ENCODE data around the gene EIF2B4. TPM values are rescaled to one million over a fixed set of nuclear protein-coding genes. Genes with fewer than 3 reads are reported as not detected.

The EIF2B4 gene
- total RNA-seq, 1 donor from 2014 or later, result 43.3 TPM

- no peak for FAIRE-seq
These were observed 38.6 kb upstream of the EIF2B4 start for GRCh38 chr2:27408601-27409320.

GRCh38 chr2:27407798-27408491 lies 37.8 kb upstream of the EIF2B4 start:
- Histone ChIP-seq H2AFZ (ENCODE audit: low read depth, low read length) (no peak overlapping the region), H3K27ac (ENCODE audit: low read depth, low read length) (peak overlapping the region; percentile 80), H3K9ac (ENCODE audit: low read length) (peak overlapping the region; percentile 96), H3K4me1 (ENCODE audit: insufficient read depth, low read length) (peaks cover 13% of the 10 kb centered on the region), H4K20me1 (ENCODE audit: insufficient read depth, low read length) (peaks cover 37% of the 10 kb centered on the region), H3K9me3 (ENCODE audit: insufficient read depth, low read depth, low read length) (no peaks in the 10 kb centered on the region), H3K27me3 (ENCODE audit: insufficient read depth, low read length) (no peaks in the 10 kb centered on the region), H3K79me2 (ENCODE audit: insufficient read depth, low read length) (peaks cover 65% of the 10 kb centered on the region), H3K4me3 (ENCODE audit: insufficient read depth, low read depth, low read length) (peak overlapping the region; percentile 95), H3K4me2 (ENCODE audit: low read length) (peak overlapping the region; percentile 97), H3K36me3 (ENCODE audit: insufficient read depth, low read length) (no peaks in the 10 kb centered on the region)
- FAIRE-seq (no peak), DNase-seq (ENCODE audit: low read depth) (peak; percentile 36)
- Mint-ChIP-seq H3K9me3 (ENCODE audit: unreplicated experiment) (peaks cover 2% of the 10 kb centered on the region), H3K4me3 (ENCODE audit: unreplicated experiment) (peak overlapping the region; percentile 93), H3K27me3 (ENCODE audit: low read depth, unreplicated experiment) (no peaks in the 10 kb centered on the region), H3K4me1 (ENCODE audit: low read depth, unreplicated experiment) (peaks cover 12% of the 10 kb centered on the region), H3K27ac (ENCODE audit: unreplicated experiment) (peak overlapping the region; percentile 82), H3K36me3 (ENCODE audit: low read depth, unreplicated experiment) (peaks cover 2% of the 10 kb centered on the region)
- TF ChIP-seq CTCF (IDR thresholded peaks at IDR 0.05; ENCODE audit: insufficient read depth, low read depth, low read length), result peak; percentile 45
- TF ChIP-seq EZH2 (IDR thresholded peaks at IDR 0.05; ENCODE audit: insufficient read depth, low read length), result no peak

More at GRCh38 chr2:27408601-27409320, 38.6 kb upstream of the EIF2B4 start:
- Mint-ChIP-seq H3K9me3 (ENCODE audit: unreplicated experiment) (peaks cover 2% of the 10 kb centered on the region), H3K27me3 (ENCODE audit: low read depth, unreplicated experiment) (no peaks in the 10 kb centered on the region), H3K4me3 (ENCODE audit: unreplicated experiment) (peak overlapping the region; percentile 93), H3K36me3 (ENCODE audit: low read depth, unreplicated experiment) (peaks cover 2% of the 10 kb centered on the region), H3K4me1 (ENCODE audit: low read depth, unreplicated experiment) (peaks cover 12% of the 10 kb centered on the region), H3K27ac (ENCODE audit: unreplicated experiment) (peak overlapping the region; percentile 82)
- H3K9me3 ChIP-seq (ENCODE audit: insufficient read depth, low read depth, low read length), result no peaks in the 10 kb centered on the region
- peaks cover 31% of the 10 kb centered on the region for H4K20me1 ChIP-seq (ENCODE audit: insufficient read depth, low read length)
- peak overlapping the region; percentile 97 for H2AFZ ChIP-seq (ENCODE audit: low read depth, low read length)
- TF ChIP-seq EZH2 (IDR thresholded peaks at IDR 0.05; ENCODE audit: insufficient read depth, low read length), result no peak
- no peak for TF ChIP-seq CTCF (IDR thresholded peaks at IDR 0.05; ENCODE audit: insufficient read depth, low read depth, low read length)
- H3K79me2 ChIP-seq (ENCODE audit: insufficient read depth, low read length), result peaks cover 57% of the 10 kb centered on the region
- peaks cover 13% of the 10 kb centered on the region for H3K4me1 ChIP-seq (ENCODE audit: insufficient read depth, low read length)
- peak overlapping the region; percentile 95 for H3K4me3 ChIP-seq (ENCODE audit: insufficient read depth, low read depth, low read length)
- peak overlapping the region; percentile 97 for H3K4me2 ChIP-seq (ENCODE audit: low read length)
- H3K36me3 ChIP-seq (ENCODE audit: insufficient read depth, low read length), result no peaks in the 10 kb centered on the region
- H3K9ac ChIP-seq (ENCODE audit: low read length), result peak overlapping the region; percentile 96
- DNase-seq (ENCODE audit: low read depth), result no peak
- H3K27me3 ChIP-seq (ENCODE audit: insufficient read depth, low read length), result no peaks in the 10 kb centered on the region
- peak overlapping the region; percentile 80 for H3K27ac ChIP-seq (ENCODE audit: low read depth, low read length)
